GM19438 (cell line): ENCODE results near the gene HRAS.

ENCODE experiments used
- ATAC-seq: cut with Tn5 transposase; IDR thresholded peaks from one replicate; pipeline ENCODE4 v1.9.1; 2021; ENCODE audit warnings: low read depth; ENCODE audit not compliant: unreplicated experiment

The HRAS gene

GRCh38 chr11:514606-515005 is 20.8 kb downstream of the HRAS start:
- ATAC-seq: no peak

DNA sequence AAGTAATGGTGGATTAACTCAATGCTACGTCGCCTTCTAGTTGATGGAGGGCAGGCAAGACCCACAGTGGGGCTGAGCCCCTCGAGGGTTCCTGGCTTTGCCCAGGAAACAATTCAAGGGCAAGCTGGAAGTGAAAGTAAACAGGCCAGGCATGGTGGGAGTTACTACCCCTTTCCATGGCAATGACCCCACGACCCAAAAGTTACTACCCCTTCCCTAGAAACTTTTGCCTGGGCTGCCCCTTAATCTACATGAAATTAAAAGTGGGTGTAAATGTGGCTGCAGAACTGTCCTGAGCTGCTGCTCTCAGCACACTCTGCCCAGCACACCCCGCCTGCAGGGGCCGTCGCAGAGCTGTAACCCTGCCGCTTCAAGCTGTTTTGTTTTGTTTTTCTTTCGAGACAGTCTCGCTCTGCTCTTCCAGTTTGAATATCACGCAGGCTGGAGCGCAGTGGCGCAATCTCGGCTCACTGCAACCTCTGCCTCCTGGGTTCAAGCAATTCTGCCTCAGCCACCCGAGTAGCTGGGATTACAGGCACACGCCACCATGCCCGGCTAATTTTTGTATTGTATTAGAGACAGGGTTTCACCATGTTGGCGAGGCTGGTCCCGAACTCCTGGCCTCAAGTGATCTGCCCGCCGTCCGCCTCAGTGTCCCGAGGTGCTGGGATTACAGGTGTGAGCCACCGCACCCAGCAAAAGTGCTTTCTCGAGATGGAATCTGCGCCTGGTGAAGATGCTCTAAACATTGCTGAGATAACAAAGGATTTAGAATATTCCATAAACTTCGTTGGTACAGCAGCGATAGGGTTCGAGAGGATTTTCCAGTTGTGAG is 22.4 kb downstream of the HRAS start:
- no peak for ATAC-seq

- no peak for ATAC-seq
Observed at GRCh38 chr11:508956-509355, 26.4 kb downstream of the HRAS start.

- no peak for ATAC-seq
Observed at GRCh38 chr11:507727-508515, 27.5 kb downstream of the HRAS start.

GRCh38 chr11:506995-507726 is 28.2 kb downstream of the HRAS start, which contains the start of gene RNH1:
RNH1 (minus strand) TSS chr11:507242; CDS start chr11:502162, 5,080 bp downstream.
- ATAC-seq: peak; percentile 44

GRCh38 chr11:506238-506994 is 29.0 kb downstream of the HRAS start:
- peak; percentile 56 for ATAC-seq

DNA sequence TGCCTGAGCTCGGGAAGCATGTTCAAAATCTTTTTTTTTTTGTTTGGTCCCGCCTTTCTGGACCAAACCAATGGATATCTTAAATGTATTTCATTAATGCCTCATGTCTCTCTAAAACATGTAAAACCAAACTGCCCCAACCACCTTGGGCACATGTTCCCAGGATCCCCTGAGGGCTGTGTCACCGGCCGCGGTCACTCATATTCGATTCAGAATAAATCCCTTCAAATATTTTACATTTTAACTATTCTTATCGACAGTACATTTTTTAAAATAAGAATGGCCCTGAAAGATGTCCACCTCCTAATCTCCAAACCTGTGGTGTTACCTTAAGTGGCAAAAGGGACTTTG is 30.4 kb downstream of the HRAS start:
- no peak for ATAC-seq

- ATAC-seq: no peak
Observed at GRCh38 chr11:504053-504993, 31.1 kb downstream of the HRAS start.

GRCh38 chr11:503179-503981 is 32.0 kb downstream of the HRAS start:
- no peak for ATAC-seq

GRCh38 chr11:502288-503178 is 32.8 kb downstream of the HRAS start:
- no peak for ATAC-seq

DNA sequence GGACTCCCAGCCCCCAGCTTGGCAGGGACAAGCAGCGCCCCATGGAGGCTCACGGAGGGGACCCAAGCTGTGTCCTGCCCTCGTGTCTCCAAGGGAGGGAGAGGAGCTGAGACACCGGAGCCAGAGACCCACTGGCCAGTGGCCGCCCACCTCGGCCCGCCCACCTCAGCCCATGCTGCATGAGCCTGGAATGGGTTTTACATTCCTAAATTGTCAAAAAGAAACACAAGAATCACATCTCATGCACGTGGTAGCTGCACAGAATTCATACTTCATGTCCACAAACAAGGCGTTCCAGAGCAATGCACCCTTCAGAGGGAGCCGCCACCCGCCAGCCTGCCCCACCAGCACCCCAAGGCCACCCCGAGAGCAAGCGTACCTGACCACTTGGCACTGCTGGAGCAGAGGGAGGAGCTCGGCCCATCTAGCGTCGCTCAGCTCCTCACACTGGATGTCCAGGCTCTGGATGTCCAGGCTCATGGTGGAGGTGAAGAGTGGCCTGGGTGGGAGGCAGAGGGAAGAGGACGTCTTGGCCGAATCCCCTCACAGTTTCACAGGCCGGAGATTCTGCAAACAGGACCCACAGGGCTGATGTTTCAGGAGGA is 33.6 kb downstream of the HRAS start:
- ATAC-seq: no peak

DNA sequence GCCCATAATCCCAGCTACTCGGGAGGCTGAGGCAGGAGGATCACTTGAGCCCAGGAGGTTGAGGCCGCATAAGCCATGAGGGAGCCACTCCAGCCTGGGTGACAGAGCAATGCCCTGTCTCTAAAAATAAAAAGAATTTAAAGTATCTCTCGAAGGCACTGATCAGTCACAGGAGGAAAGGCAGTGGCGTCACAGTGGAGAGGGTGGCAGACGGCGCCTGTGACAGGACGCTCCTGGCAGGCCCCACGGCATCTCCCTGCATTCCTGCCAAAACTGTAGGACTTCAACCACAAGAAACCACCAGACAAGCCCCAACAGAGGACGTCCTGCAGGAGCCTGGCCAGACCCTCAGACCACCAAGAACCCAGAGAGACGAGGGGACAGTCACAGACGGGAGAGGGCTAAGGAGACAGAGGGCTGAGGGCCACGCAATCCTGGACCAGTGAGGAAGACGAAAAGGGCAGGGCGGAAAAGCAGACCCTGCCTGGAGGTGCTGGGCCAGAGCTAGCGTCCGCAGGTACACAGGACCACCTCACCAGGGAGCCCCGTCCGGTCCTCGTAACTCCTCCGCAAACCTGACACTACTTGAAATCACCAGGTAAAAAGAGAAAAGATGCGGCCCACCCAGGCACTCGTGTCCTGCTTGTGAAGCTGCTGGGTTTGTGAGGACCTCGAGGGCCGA is 34.2 kb downstream of the HRAS start:
- no peak for ATAC-seq

- ATAC-seq: no peak
Observed at GRCh38 chr11:499201-500076, 35.9 kb downstream of the HRAS start.

DNA sequence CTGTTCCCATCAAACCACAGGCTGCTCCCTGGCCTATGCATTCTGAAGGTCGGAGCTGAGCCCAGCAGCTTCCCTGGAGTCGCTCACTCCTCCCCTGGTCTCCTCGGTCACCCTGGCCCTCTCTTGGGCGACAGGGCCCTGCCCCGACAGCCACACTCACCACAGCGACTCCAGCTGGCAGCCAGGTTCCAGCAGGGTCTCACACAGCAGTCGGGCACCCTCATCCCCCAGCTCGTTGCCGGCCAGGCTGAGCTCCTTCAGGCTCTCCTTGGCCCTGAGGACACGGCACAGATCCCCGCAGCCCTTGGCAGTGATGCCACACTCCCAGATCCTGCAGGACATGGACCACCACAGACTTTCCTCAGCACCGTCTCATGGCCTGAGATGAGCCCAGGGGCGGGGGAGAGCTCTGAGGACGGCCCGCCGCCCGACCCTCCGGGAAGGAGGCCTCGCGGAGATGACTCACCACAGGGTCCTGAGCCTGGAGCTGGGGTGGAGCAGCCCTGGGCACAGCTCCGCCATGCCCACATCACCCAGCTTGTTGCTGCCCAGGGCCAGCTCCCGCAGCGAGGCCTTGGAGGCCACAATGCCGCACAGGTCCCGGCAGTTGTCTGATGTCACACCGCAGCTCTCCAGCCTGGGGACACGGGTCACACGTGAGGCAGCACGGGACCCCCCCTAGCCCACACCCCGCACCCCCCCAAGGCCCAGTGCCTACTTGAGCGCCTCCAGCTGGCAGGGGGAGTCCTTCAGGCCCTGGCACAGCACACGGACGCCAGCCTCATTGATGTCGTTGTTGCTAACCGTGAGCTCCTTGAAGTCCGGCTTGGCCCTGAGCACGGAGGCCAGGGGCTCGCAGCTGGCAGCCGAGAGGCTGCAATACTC is 36.8 kb downstream of the HRAS start:
- ATAC-seq: no peak
